Measurements from ENCODE around the gene LMCD1.

The LMCD1 gene

DNA sequence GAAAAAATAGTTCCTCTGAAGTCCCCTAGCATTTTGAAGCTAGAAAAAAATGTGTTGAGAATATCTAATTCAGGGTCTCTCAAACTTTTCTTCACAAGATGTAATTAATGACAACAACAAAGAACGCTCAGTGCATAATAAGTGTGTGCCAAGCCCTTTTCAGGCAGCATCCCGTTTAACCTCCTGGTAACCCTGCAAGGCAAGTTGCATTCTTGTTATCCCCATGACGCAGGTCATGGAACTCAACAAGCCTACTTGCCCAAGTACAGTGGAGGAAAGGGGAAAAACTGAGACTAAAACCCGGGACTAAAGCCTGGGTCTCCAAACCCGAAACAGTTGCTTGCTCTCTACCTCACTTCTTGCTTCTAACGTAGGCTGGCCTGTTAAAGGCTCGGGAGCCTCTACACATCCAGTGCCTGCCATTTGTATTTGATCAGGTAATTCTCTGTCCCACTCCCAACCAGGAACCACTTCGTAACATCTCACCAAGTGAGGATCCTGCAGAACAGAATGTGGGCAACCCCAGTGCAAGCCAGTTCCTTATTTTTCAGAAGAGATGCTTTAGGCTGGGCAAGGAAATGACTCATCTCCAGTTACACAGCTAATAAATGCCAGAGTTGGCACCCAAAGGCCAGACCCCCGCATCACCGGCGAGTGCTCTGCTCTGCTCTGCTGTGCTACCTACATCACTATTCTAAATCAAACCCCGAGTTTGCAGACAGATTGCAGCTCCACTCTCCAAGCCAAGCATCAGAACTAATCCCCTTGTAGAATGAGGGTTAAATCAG lies 28.3 kb downstream of the LMCD1 start:
- TF ChIP-seq, protein P1, sequence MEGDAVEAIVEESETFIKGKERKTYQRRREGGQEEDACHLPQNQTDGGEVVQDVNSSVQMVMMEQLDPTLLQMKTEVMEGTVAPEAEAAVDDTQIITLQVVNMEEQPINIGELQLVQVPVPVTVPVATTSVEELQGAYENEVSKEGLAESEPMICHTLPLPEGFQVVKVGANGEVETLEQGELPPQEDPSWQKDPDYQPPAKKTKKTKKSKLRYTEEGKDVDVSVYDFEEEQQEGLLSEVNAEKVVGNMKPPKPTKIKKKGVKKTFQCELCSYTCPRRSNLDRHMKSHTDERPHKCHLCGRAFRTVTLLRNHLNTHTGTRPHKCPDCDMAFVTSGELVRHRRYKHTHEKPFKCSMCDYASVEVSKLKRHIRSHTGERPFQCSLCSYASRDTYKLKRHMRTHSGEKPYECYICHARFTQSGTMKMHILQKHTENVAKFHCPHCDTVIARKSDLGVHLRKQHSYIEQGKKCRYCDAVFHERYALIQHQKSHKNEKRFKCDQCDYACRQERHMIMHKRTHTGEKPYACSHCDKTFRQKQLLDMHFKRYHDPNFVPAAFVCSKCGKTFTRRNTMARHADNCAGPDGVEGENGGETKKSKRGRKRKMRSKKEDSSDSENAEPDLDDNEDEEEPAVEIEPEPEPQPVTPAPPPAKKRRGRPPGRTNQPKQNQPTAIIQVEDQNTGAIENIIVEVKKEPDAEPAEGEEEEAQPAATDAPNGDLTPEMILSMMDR (conservative IDR thresholded peaks at IDR 0.05; ENCODE audit: low read depth, low read length), result no peak
- no peak overlapping the region for H3K4me3 ChIP-seq (ENCODE audit: low read depth, low read length)
- DNase-seq (ENCODE audit: low read depth), result no peak

DNA sequence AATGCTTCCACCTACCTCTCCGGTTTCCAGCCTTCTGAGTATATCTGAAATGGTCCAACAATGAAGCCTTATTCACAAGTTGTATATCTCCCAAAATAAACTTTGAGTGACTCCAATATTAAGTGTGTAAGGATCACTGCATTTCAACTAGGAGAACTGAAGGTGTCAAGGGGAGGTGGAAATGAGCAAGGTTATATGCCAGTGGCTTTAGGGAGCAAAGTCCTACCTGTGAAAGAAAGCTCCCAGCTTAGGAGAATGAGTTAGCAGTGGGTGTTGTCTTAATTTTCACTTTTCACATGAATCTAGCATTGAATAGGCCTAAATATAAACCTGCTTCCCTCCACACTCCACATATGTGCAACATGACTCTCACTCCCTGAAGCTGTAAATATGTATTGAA lies 29.0 kb downstream of the LMCD1 start:
- no peak overlapping the region for H3K4me3 ChIP-seq (ENCODE audit: low read depth, low read length)
- TF ChIP-seq, protein P1 (conservative IDR thresholded peaks at IDR 0.05; ENCODE audit: low read depth, low read length), result no peak
- no peak for DNase-seq (ENCODE audit: low read depth)

DNA sequence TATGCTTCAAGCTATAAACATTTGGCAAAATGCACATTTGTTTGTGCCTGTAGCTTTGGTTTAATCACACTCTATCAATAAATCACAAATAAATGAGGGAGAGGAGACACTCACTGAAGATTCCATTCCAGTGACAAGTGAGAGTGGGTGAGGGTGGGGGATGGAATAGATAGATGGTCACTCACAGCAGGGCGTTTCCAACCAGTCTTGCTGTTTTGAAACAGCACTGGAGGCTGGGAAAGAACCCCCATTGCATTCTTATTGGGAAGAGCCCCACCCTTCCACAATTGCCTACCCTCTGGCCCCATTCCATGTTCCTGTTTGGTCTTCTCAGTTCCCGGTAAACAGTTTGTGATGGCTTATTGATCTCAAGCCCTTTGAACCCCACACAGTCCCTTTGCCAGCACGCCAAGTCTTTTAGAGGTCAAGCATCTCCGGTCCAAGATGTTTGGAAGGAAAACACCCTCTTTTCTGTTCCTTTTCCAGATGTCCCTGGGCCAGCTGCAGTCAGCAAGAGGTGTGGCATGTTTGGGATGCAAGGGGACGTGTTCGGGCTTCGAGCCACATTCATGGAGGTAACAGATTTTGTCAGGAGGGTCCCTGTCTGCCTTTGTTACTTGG lies 30.7 kb downstream of the LMCD1 start:
- TF ChIP-seq, protein P1 (conservative IDR thresholded peaks at IDR 0.05; ENCODE audit: low read depth, low read length), result no peak

DNA sequence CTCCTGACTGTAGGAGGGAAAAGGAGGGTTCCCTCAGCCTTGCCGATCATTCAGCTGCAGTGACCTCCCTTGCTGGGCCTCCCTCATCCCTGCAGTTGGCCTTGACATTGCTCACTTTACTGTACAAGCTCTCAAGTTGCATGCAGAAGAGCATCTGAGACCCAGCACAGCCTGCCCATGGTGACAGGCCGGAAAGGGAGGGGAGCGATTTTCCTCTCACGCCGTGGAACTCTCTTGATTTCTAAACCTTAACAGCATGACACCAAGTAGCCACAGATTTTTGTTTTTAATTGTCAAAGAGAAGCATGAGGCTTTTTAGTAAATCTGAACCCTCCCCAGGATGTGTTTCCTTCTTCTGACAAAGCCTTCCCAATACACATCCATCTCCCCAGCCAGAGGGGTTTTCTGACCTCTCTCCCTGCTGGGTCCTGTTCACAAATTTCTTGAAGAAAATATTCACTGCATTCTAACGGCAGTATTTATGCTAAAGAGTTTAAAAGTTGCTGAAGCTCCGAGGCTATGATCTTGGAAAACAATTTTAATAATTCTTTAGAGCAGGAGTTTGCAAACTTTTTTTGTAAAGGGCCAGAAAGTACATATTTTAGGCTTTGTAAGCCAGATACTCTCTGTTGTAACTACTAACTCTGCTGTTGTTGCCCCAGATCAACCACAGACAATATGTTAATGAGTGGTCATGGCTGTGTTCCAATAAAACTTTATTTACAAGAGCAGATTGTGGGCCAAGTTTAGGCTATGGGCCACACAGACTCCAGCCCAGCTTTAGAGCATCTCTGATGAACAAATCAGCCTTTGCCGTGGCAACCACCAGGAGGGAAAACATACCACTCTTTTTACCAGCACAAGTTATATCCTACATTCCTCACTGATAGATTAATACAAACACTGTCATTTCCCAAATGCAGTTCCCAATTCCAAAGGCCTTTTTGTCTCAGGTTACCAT lies 34.8 kb downstream of the LMCD1 start:
- peak; percentile 83 for DNase-seq (ENCODE audit: low read depth)
- H3K4me3 ChIP-seq (ENCODE audit: low read depth, low read length), result no peak overlapping the region
- TF ChIP-seq, protein P1 (conservative IDR thresholded peaks at IDR 0.05; ENCODE audit: low read depth, low read length), result no peak

More for the DNA sequence above, 30.7 kb downstream of the LMCD1 start:
- DNase-seq (ENCODE audit: low read depth), result peak; percentile 73
- H3K4me3 ChIP-seq (ENCODE audit: low read depth, low read length), result no peak overlapping the region

DNA sequence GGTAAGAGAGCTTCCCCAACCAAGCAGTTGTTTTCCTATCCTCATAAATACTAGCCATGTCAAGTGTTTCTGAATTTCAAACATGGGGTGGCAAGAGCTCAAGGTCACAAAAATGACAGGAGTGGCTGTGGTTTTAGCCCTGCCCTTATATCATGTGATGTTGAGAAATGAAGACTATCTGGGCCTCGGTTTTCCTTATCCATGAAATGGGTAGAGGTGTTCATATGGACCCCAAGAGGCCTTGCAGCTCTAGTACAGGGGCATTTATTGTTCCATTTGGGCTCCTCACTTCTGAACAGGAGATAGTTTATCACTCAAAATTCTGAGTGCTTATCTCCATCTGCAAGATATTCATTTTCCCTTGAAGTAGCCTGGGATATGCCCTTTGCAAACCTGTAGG lies 35.8 kb downstream of the LMCD1 start:
- TF ChIP-seq, protein P1 (conservative IDR thresholded peaks at IDR 0.05; ENCODE audit: low read depth, low read length), result no peak
- no peak overlapping the region for H3K4me3 ChIP-seq (ENCODE audit: low read depth, low read length)
- DNase-seq (ENCODE audit: low read depth), result no peak

DNA sequence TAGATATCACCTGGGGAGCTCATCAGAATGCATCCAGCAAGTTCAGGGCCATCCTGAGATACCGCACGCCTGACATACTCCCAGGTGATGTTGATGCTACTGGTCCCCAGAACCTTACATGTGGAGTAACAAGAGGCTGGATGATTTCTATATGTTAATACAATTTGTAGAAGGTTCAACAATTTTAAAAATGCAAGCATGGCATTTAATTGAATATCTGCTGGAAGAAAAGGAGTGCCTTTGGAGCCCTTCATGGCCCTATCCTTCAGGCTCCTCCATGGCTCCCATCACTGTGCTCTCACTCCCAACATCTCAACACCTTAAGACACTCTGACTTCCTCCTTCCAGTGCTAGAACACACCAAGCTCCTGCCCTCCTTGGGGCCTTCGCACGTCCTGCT lies 36.6 kb downstream of the LMCD1 start:
- DNase-seq (ENCODE audit: low read depth), result no peak
- TF ChIP-seq, protein P1 (conservative IDR thresholded peaks at IDR 0.05; ENCODE audit: low read depth, low read length), result no peak
- no peak overlapping the region for H3K4me3 ChIP-seq (ENCODE audit: low read depth, low read length)
